ENCODE measurements around the gene ADAMTS10. TPM values are rescaled to one million over a fixed set of nuclear protein-coding genes. Genes with fewer than 3 reads are reported as not detected.
"Not testable (repeated sequence)": the region's sequence is repeated elsewhere in the genome, so short reads cannot be mapped to it uniquely, and the experiment has no call there.

The ADAMTS10 gene
- total RNA-seq, 3 donors from 2014 or later: 23.4 to 68.2 (median 48.2) TPM

DNA sequence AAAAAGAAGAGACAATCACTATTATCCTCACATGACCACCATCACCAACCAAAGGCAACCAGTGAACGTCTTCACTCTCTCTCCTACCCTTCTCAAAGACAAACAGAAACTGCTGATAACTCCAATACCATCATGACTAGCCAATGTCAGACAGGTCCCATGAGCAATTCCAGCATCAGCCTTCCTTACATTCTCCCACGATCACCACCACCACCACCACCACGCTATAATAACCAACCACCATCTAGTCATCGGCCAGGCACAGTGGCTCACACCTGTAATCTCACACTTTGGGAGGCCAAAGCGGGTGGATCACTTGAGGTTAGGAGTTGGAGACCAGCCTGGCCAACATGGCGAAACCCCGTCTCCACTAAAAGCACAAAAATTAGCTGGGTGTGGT is 37.2 kb downstream of the ADAMTS10 start:
- Histone ChIP-seq H3K36me3 (no peaks in the 10 kb centered on the region), H3K9me3 (no peaks in the 10 kb centered on the region), H3K4me3 (no peak overlapping the region), H3K27ac (no peak overlapping the region), H3K4me1 (no peaks in the 10 kb centered on the region), H3K27me3 (peaks cover 0 to 6% of the 10 kb centered on the region in 2 donors)
- intact Hi-C loops (cut with DNase I; ENCODE audit: low total_unique reads): no loop called here
- TF ChIP-seq POLR2AphosphoS5 (IDR thresholded peaks at IDR 0.05) (no peak), POLR2A (IDR thresholded peaks at IDR 0.05) (no peak)
- TF ChIP-seq, protein P1, sequence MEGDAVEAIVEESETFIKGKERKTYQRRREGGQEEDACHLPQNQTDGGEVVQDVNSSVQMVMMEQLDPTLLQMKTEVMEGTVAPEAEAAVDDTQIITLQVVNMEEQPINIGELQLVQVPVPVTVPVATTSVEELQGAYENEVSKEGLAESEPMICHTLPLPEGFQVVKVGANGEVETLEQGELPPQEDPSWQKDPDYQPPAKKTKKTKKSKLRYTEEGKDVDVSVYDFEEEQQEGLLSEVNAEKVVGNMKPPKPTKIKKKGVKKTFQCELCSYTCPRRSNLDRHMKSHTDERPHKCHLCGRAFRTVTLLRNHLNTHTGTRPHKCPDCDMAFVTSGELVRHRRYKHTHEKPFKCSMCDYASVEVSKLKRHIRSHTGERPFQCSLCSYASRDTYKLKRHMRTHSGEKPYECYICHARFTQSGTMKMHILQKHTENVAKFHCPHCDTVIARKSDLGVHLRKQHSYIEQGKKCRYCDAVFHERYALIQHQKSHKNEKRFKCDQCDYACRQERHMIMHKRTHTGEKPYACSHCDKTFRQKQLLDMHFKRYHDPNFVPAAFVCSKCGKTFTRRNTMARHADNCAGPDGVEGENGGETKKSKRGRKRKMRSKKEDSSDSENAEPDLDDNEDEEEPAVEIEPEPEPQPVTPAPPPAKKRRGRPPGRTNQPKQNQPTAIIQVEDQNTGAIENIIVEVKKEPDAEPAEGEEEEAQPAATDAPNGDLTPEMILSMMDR (IDR thresholded peaks at IDR 0.05): no peak
- no peak for DNase-seq (ENCODE audit: low spot score in 2 of 2)

DNA sequence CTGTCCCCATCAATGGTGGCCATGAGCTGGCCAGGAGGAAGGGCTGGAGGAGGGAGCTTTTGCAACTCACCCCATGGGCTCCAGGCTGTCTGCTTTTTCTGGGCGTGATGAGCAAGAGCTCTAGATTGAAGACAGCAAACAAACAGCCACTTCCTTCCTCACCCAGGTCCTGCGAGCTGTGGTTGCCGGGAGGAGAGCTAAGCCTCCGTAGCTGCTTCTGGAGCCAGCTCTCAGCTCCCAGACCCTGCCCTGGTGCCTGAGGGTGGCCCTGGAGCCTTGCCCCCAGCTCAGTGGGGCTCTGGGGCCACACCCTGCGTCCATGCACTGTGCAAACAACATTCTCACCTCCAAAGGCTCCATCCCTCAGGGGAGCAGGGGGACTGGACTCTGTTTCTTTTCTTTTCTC is 39.5 kb downstream of the ADAMTS10 start:
- intact Hi-C loops (cut with DNase I; ENCODE audit: low total_unique reads): no loop called here
- Histone ChIP-seq H3K4me3 (no peak overlapping the region), H3K4me1 (no peaks in the 10 kb centered on the region), H3K27me3 (no peaks in the 10 kb centered on the region), H3K27ac (no peak overlapping the region), H3K36me3 (no peaks in the 10 kb centered on the region), H3K9me3 (no peaks in the 10 kb centered on the region)
- no peak for DNase-seq (ENCODE audit: low spot score in 2 of 2)
- TF ChIP-seq POLR2A (IDR thresholded peaks at IDR 0.05) (no peak), POLR2AphosphoS5 (IDR thresholded peaks at IDR 0.05) (no peak)

DNA sequence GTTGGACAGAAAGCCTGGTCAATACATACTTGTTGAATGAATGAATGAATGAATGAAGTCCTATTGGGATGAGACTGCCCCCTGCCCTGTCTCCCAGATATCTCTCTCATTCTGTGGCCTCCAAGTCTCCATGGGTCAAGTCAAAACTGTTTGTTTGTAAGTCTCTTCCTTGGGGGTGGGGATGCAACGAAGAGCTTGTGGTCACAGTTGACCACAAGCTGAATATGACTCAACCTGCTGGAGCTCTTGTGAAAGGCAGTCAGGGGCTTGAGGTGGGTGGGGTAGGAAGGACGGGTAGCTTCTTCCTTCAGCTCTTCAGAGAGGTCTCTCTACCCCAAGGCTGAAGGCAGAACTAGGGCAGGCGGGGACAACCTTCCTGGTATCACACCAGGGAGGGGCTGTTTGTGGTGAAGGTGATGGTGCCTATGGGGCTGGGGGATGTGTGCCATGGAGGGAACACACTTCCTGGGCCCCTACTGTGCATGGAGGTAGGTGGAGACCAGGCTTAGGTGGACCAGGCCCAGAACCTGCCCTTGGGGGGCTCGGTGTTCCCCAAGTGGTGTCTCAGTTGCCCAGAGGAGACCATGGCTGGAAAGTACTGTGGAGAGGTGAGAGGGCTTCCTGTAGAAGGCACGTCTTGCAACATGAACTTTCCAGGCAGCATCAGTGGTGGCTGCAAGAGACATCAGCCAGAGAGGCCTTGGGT is 41.3 kb downstream of the ADAMTS10 start:
- intact Hi-C loops (cut with DNase I; ENCODE audit: low total_unique reads): no loop called here
- Histone ChIP-seq H3K9me3 (no peaks in the 10 kb centered on the region), H3K36me3 (no peaks in the 10 kb centered on the region), H3K27me3 (no peaks in the 10 kb centered on the region), H3K27ac (no peak overlapping the region), H3K4me3 (no peak overlapping the region), H3K4me1 (no peaks in the 10 kb centered on the region)
- DNase-seq (ENCODE audit: low spot score in 2 of 2): no peak
- TF ChIP-seq POLR2AphosphoS5 (IDR thresholded peaks at IDR 0.05) (no peak), POLR2A (IDR thresholded peaks at IDR 0.05) (no peak)
- TF ChIP-seq, protein P1 (IDR thresholded peaks at IDR 0.05): no peak

DNA sequence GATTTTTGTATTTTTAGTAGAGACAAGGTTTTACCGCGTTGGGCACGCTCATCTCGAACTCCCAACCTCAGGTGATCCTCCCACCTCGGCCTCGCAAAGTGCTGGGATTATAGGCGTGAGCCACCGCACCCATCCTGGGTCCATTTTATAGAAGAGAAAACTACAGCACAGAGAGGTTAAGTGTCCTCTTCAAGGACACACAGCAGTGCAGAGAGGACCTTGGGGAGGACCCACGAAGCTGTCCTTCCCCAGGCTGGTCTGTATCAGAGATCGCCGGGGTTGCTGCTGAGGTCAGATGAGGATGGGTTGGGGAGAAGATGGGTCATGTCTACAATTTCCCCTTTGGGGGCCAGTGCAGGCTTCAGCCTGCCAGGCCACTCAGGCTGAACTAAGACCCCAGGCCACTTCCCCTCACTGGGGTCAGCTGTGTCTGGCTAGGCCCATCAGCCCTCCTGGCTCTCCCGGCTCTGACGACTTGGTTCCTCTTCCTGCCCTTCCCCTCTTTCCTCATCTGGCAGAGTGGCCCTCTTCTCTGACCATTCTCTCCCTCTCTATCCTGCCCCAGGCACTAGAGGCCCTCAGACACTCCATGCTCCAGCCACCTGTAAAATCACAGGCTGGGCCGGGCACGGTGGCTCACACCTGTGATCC is 42.9 kb downstream of the ADAMTS10 start:
- TF ChIP-seq, protein P1 (IDR thresholded peaks at IDR 0.05): no peak
- no peaks in the 10 kb centered on the region for H3K36me3 ChIP-seq
- no peak overlapping the region for H3K27ac ChIP-seq
- DNase-seq (ENCODE audit: low spot score in 2 of 2): no peak
- H3K27me3 ChIP-seq: no peaks in the 10 kb centered on the region
- intact Hi-C loops (cut with DNase I; ENCODE audit: low total_unique reads): no loop called here
- no peaks in the 10 kb centered on the region for H3K4me1 ChIP-seq
- H3K4me3 ChIP-seq: no peak overlapping the region
- no peaks in the 10 kb centered on the region for H3K9me3 ChIP-seq

DNA sequence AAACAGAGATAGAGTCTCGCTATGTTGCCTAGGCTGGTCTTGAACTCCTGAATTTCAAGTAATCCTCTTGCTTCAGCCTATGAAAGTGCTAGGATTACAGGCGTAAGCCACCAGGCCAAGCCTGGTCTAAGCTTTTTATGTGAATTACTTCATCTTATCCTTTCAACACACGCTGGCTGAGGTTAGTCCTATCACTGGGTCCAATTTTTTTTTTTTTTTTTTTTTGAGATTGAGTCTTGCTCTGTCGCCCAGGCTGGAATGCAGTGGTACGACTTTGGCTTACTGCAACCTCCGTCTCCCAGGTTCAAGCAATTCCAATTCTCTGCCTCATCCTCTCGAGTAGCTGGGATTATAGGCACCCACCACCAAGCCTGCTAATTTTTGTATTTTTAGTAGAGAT is 43.7 kb downstream of the ADAMTS10 start:
- intact Hi-C loops (cut with DNase I; ENCODE audit: low total_unique reads): no loop called here
- Histone ChIP-seq H3K27me3 (no peaks in the 10 kb centered on the region), H3K9me3 (no peaks in the 10 kb centered on the region), H3K4me1 (no peaks in the 10 kb centered on the region), H3K27ac (no peak overlapping the region), H3K36me3 (no peaks in the 10 kb centered on the region), H3K4me3 (no peak overlapping the region)
- no peak for TF ChIP-seq POLR2A (IDR thresholded peaks at IDR 0.05)
- TF ChIP-seq, protein P1 (IDR thresholded peaks at IDR 0.05): no peak
- no peak for TF ChIP-seq POLR2AphosphoS5 (IDR thresholded peaks at IDR 0.05)
- DNase-seq (ENCODE audit: low spot score in 2 of 2): no peak

DNA sequence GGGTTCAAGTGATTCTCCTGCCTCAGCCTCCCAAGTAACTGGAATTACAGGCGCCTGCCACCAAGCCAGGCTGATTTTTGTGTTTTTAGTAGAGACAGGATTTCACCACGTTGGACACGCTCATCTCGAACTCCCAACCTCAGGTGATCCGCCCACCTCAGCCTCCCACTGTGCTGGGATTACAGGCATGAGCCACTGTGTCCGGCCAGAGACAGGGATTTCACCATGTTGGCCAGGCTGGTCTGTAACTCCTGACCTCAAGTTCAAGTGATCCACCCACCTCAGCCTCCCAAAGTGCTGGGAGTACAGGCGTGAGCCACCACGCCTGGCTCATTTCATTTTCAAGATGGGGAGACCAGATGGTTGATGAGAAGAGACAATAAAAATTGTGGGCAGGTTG is 45.6 kb downstream of the ADAMTS10 start:
- H3K27ac ChIP-seq; H3K4me3 ChIP-seq; H3K27me3 ChIP-seq; H3K4me1 ChIP-seq; H3K36me3 ChIP-seq; intact Hi-C loops (cut with DNase I; ENCODE audit: low total_unique reads); H3K9me3 ChIP-seq; DNase-seq (ENCODE audit: low spot score in 2 of 2): not testable (repeated sequence)
